SK-N-SH (cell line): ENCODE data around the gene VWC2L. TPM values are rescaled to one million over a fixed set of nuclear protein-coding genes. Genes with fewer than 3 reads are reported as not detected.

Source experiments
- CTCF ChIA-PET: fragments of 300-600, 350-600 bp; formaldehyde crosslinking; extraction: SDS; loops from one replicate; lab custom pipeline; 2021; lab: Yijun Ruan, JAX
- POLR2A ChIA-PET: fragments of 350-600 bp; sonication (Branson Sonifier 250); formaldehyde crosslinking; extraction: SDS; loops from one replicate; lab custom pipeline; 2020; ENCODE audit warnings: antibody characterized with exemption, inconsistent platforms; lab: Yijun Ruan, JAX
- DNase-seq: peaks from one replicate; pipeline ENCODE4 v3.0.0; 2012
- H2AFZ ChIP-seq: fragments of 200-600 bp; sonication (generic); 2 replicates; pipeline ENCODE4 v1.8.1; 2016; ENCODE audit warnings: antibody characterized with exemption, mild to moderate bottlenecking, low read depth
- H3F3A ChIP-seq: fragments of 200-600 bp; sonication (generic); replicated peaks from 2 replicates; pipeline ENCODE3; 2016; ENCODE audit warnings: antibody characterized with exemption, mild to moderate bottlenecking; ENCODE audit not compliant: insufficient read depth
- H3K27ac ChIP-seq, 2 experiments: fragments of 200-500 bp in 1 of 2; fragments of 200-600 bp in 1 of 2; sonication (Bioruptor generic) in 1 of 2; sonication (generic), shearing (Covaris generic) in 1 of 2; 2 replicates each; pipeline versions ENCODE4 v1.5.1 to v1.6.1; 2014 to 2016; ENCODE audit warnings: low read depth in 2 of 2, inconsistent platforms in 1 of 2, low read length in 1 of 2, mild to moderate bottlenecking in 1 of 2, mixed read lengths in 1 of 2
- H3K27me3 ChIP-seq: fragments of 200-600 bp; sonication (generic), shearing (Covaris generic); 2 replicates; pipeline ENCODE4 v1.6.1; 2016; ENCODE audit warnings: mixed run types; ENCODE audit not compliant: insufficient read depth
- H3K36me3 ChIP-seq, 2 experiments: fragments of 200-500 bp in 1 of 2; fragments of 200-600 bp in 1 of 2; sonication (Bioruptor generic) in 1 of 2; sonication (generic) in 1 of 2; replicated peaks in 1 of 2; 2 replicates each; pipeline versions ENCODE3 to v1.5.1; 2014 to 2016; ENCODE audit warnings: low read length in 1 of 2, mild to moderate bottlenecking in 1 of 2; ENCODE audit not compliant: insufficient read depth in 2 of 2, control insufficient read depth in 1 of 2
- H3K4me1 ChIP-seq, 2 experiments: fragments of 200-500 bp in 1 of 2; fragments of 200-600 bp in 1 of 2; sonication (Bioruptor generic) in 1 of 2; sonication (generic), shearing (Covaris generic) in 1 of 2; 2 replicates each; pipeline versions ENCODE4 v1.5.1 to v1.6.1; 2014 to 2016; ENCODE audit warnings: low read depth in 1 of 2, low read length in 1 of 2, mixed run types in 1 of 2; ENCODE audit not compliant: insufficient read depth in 2 of 2, control insufficient read depth in 1 of 2
- H3K4me2 ChIP-seq: fragments of 200-600 bp; sonication (generic), shearing (Covaris generic); 2 replicates; pipeline ENCODE4 v1.6.1; 2017; ENCODE audit warnings: mixed run types
- H3K4me3 ChIP-seq, 2 experiments: fragments of 200-500 bp in 1 of 2; fragments of 200-600 bp in 1 of 2; sonication (Bioruptor generic) in 1 of 2; sonication (generic), shearing (Covaris generic) in 1 of 2; 2 replicates each; pipeline versions ENCODE4 v1.5.1 to v1.8.1; 2014 to 2016; ENCODE audit warnings: low read depth in 2 of 2, inconsistent platforms in 1 of 2, low read length in 1 of 2, mild to moderate bottlenecking in 1 of 2, mixed read lengths in 1 of 2, moderate library complexity in 1 of 2
- H3K79me2 ChIP-seq: fragments of 200-600 bp; sonication (generic); 2 replicates; pipeline ENCODE4 v1.8.1; 2017; ENCODE audit warnings: mild to moderate bottlenecking; ENCODE audit not compliant: insufficient read depth
- H3K9ac ChIP-seq: fragments of 200-600 bp; sonication (generic); 2 replicates; pipeline ENCODE4 v1.6.1; 2017; ENCODE audit warnings: mixed run types
- H3K9me2 ChIP-seq: fragments of 200-600 bp; sonication (generic); 2 replicates; pipeline ENCODE4 v1.6.1; 2017; ENCODE audit warnings: mixed run types
- H3K9me3 ChIP-seq: fragments of 200-600 bp; sonication (generic); 2 replicates; pipeline ENCODE4 v1.6.1; 2017; ENCODE audit warnings: mixed run types, mild to moderate bottlenecking, moderate library complexity
- H4K20me1 ChIP-seq: fragments of 200-600 bp; sonication (generic); 2 replicates; pipeline ENCODE4 v1.6.1; 2017; ENCODE audit warnings: mild to moderate bottlenecking, mixed run types; ENCODE audit not compliant: insufficient read depth
- CHD2 ChIP-seq: fragments of 150-350 bp; IDR thresholded peaks from 2 replicates; pipeline ENCODE4 v1.6.1; 2018; ENCODE audit warnings: low read length; ENCODE audit not compliant: partially characterized antibody
- CTCF ChIP-seq: fragments of 200-600 bp; sonication (generic); IDR thresholded peaks from 2 replicates; pipeline ENCODE4 v1.6.1; 2017; ENCODE audit warnings: antibody characterized with exemption, mild to moderate bottlenecking, moderate library complexity
- ELF1 ChIP-seq: IDR thresholded peaks from 2 replicates; pipeline ENCODE4 v1.4.0; 2012
- EP300 ChIP-seq, 2 experiments: IDR thresholded peaks; 2 replicates each; pipeline versions ENCODE4 v1.4.0 to v1.6.1; 2012; ENCODE audit warnings: borderline replicate concordance in 1 of 2, low read depth in 1 of 2, low read length in 1 of 2
- FOSL2 ChIP-seq: IDR thresholded peaks from 2 replicates; pipeline ENCODE4 v1.4.0; 2012; ENCODE audit warnings: low read depth, mild to moderate bottlenecking, moderate library complexity, borderline replicate concordance
- FOXJ3 ChIP-seq: sonication (generic); formaldehyde crosslinking; IDR thresholded peaks from 2 replicates; pipeline ENCODE4 v1.5.1; 2020; ENCODE audit warnings: mild to moderate bottlenecking, missing genetic modification reagents
- FOXM1 ChIP-seq: IDR thresholded peaks from 2 replicates; pipeline ENCODE4 v1.4.0; 2012; ENCODE audit warnings: low read depth, mild to moderate bottlenecking
- GABPA ChIP-seq: IDR thresholded peaks from 2 replicates; pipeline ENCODE4 v1.4.0; 2012; ENCODE audit warnings: low read depth, mild to moderate bottlenecking
- GATA2 ChIP-seq: sonication (generic); formaldehyde crosslinking; IDR thresholded peaks from 2 replicates; pipeline ENCODE4 v1.5.0; 2020; ENCODE audit warnings: mild to moderate bottlenecking, missing genetic modification reagents
- IRF3 ChIP-seq: fragments of 150-350 bp; IDR thresholded peaks from 2 replicates; pipeline ENCODE4 v1.6.1; 2016; ENCODE audit warnings: mild to moderate bottlenecking, low read depth, low read length
- PBX3 ChIP-seq: IDR thresholded peaks from 2 replicates; pipeline ENCODE4; 2012
- RCOR1 ChIP-seq: fragments of 150-350 bp; IDR thresholded peaks from 2 replicates; pipeline ENCODE4 v1.6.1; 2017; ENCODE audit warnings: antibody characterized with exemption, low read length
- REST ChIP-seq: IDR thresholded peaks from 2 replicates; pipeline ENCODE4 v1.6.1; 2012; ENCODE audit warnings: mild to moderate bottlenecking, low read depth, low read length, moderate library complexity
- RFX5 ChIP-seq: IDR thresholded peaks from 2 replicates; pipeline ENCODE4 v1.6.1; 2012; ENCODE audit warnings: mild to moderate bottlenecking, improper control_type of control experiment, low read length
- RXRA ChIP-seq: IDR thresholded peaks from 2 replicates; pipeline ENCODE4 v1.4.0; 2012; ENCODE audit warnings: low read depth, mild to moderate bottlenecking, borderline replicate concordance
- SIN3A ChIP-seq: IDR thresholded peaks from 2 replicates; pipeline ENCODE4 v1.6.1; 2012; ENCODE audit warnings: low read depth, mild to moderate bottlenecking, low read length, moderate library complexity, borderline replicate concordance
- TEAD4 ChIP-seq: IDR thresholded peaks from 2 replicates; pipeline ENCODE4 v1.4.0; 2012; ENCODE audit warnings: mild to moderate bottlenecking, borderline replicate concordance; ENCODE audit not compliant: insufficient read depth
- USF2 ChIP-seq: fragments of 150-350 bp; IDR thresholded peaks from 2 replicates; pipeline ENCODE4 v1.6.1; 2017; ENCODE audit warnings: antibody characterized with exemption, low read length, low read depth, borderline replicate concordance
- YY1 ChIP-seq: IDR thresholded peaks from 2 replicates; pipeline ENCODE4 v1.4.0; 2012; ENCODE audit warnings: low read depth, mild to moderate bottlenecking
- WGBS: methylation state at CpG from one replicate; pipeline ENCODE4 v1.1.6; 2017; ENCODE audit warnings: low lambda C conversion rate; 5-methylcytosine and 5-hydroxymethylcytosine counted together
- polyA plus RNA-seq, 3 experiments: library from polyadenylated mRNA; depleted of rRNA; stranded (reverse); fragments of >200 nt; gene quantifications; 2 replicates each; pipeline ENCODE4 v1.2.3, GENCODE V29; 2012

Gene VWC2L
- polyA plus RNA-seq, 1 of the 3 experiments (the other 2 are of a cell fraction): not detected

- TF ChIP-seq YY1: no peak
- TF ChIP-seq FOXJ3: no peak
- no peak for TF ChIP-seq RFX5
- no peak for TF ChIP-seq EP300 (IDR thresholded peaks at IDR 0.05; ENCODE audit: borderline replicate concordance in 1 of 2, low read depth in 1 of 2, low read length in 1 of 2)
- TF ChIP-seq FOSL2: no peak
- TF ChIP-seq RXRA: no peak
- TF ChIP-seq IRF3: no peak
- TF ChIP-seq PBX3: no peak
- no peak for TF ChIP-seq TEAD4
- TF ChIP-seq GABPA: no peak
- no peak for TF ChIP-seq REST
- no peak for TF ChIP-seq CHD2
- no peak for TF ChIP-seq FOXM1
- no peak for TF ChIP-seq RCOR1
- TF ChIP-seq GATA2 (CRISPR knock-in tag): no peak
- TF ChIP-seq ELF1: no peak
- no peak for TF ChIP-seq USF2
- TF ChIP-seq CTCF: no peak
- TF ChIP-seq SIN3A: no peak
- H3K36me3 ChIP-seq: no peaks in the 10 kb centered on the region
- no peak overlapping the region for H3K4me2 ChIP-seq
- H3K27me3 ChIP-seq: no peaks in the 10 kb centered on the region
- H3F3A ChIP-seq: no peaks in the 10 kb centered on the region
- no peaks in the 10 kb centered on the region for H4K20me1 ChIP-seq
- no peaks in the 10 kb centered on the region for H3K9me2 ChIP-seq
- 25% methylated on average over 2 of the region's 2 CpGs for WGBS
- H3K79me2 ChIP-seq: no peaks in the 10 kb centered on the region
- CTCF ChIA-PET: interaction anchor here (0.7 to 1.8 kb wide), 5 partner anchors 9 to 32 kb away, joined by 3 to 4 read pairs (median 4); no protein-coding TSS in a partner anchor
- H3K9me3 ChIP-seq: no peaks in the 10 kb centered on the region
- no peaks in the 10 kb centered on the region for H3K4me1 ChIP-seq
- no peak overlapping the region for H3K4me3 ChIP-seq
- POLR2A ChIA-PET: no interaction called here
- no peak overlapping the region for H2AFZ ChIP-seq
- no peak overlapping the region for H3K27ac ChIP-seq
- no peak overlapping the region for H3K9ac ChIP-seq
- DNase-seq: no peak
Observed at GRCh38 chr2:214489702-214490101, 78.8 kb downstream of the VWC2L start.
